Measurements from ENCODE around the gene MCC.

The MCC gene

DNA sequence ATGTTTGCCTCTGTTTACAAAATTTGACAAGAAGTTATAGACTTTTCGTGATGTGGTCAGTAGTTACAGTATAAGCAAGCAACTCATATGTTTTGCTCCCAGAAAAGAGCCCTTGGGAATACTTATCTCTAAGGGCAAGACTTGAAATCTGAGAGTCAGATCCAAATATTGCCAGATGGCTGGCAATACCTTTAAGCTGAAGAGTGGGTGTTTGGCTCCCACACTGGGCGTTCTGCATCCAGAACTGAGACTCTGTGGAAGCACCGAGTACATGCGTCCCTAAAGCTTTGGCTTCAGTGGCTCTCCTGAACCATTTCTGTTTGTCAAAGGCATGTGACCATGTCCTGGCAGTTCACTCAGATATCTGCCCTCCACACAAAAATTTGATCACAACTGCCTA lies 317.5 kb downstream of the MCC start:
- TF ChIP-seq, protein P1, sequence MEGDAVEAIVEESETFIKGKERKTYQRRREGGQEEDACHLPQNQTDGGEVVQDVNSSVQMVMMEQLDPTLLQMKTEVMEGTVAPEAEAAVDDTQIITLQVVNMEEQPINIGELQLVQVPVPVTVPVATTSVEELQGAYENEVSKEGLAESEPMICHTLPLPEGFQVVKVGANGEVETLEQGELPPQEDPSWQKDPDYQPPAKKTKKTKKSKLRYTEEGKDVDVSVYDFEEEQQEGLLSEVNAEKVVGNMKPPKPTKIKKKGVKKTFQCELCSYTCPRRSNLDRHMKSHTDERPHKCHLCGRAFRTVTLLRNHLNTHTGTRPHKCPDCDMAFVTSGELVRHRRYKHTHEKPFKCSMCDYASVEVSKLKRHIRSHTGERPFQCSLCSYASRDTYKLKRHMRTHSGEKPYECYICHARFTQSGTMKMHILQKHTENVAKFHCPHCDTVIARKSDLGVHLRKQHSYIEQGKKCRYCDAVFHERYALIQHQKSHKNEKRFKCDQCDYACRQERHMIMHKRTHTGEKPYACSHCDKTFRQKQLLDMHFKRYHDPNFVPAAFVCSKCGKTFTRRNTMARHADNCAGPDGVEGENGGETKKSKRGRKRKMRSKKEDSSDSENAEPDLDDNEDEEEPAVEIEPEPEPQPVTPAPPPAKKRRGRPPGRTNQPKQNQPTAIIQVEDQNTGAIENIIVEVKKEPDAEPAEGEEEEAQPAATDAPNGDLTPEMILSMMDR (IDR thresholded peaks at IDR 0.05; ENCODE audit: control insufficient read depth, extremely low read depth, insufficient read depth), result no peak
- no peak for DNase-seq (ENCODE audit: low read depth)
- no peak overlapping the region for H3K4me3 ChIP-seq (ENCODE audit: low read depth, low read length)

DNA sequence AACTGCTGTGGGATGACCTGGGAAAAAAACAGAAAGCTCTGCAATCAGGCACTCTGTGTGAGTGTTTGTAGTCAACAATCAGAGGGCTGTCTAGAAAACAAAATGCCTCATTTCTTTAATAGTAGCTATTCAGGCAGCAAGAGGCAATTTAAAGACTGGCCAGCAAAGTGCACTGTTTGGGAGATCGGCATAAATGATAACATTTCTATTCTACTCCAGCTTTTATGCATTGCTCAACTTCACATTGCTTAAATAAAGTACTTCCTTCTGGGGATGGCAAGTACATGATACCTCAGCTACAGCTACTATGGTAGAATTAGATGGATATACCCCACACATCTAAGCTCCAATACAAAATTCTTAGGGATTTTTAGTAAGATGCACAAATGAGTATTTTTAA lies 318.5 kb downstream of the MCC start:
- TF ChIP-seq, protein P1 (IDR thresholded peaks at IDR 0.05; ENCODE audit: control insufficient read depth, extremely low read depth, insufficient read depth), result no peak
- DNase-seq (ENCODE audit: low read depth), result no peak
- no peak overlapping the region for H3K4me3 ChIP-seq (ENCODE audit: low read depth, low read length)

GRCh38 chr5:113167985-113168384 lies 320.3 kb downstream of the MCC start:
- no peak for DNase-seq (ENCODE audit: low read depth)
- no peak overlapping the region for H3K4me3 ChIP-seq (ENCODE audit: low read depth, low read length)
- TF ChIP-seq, protein P1 (IDR thresholded peaks at IDR 0.05; ENCODE audit: control insufficient read depth, extremely low read depth, insufficient read depth), result no peak

DNA sequence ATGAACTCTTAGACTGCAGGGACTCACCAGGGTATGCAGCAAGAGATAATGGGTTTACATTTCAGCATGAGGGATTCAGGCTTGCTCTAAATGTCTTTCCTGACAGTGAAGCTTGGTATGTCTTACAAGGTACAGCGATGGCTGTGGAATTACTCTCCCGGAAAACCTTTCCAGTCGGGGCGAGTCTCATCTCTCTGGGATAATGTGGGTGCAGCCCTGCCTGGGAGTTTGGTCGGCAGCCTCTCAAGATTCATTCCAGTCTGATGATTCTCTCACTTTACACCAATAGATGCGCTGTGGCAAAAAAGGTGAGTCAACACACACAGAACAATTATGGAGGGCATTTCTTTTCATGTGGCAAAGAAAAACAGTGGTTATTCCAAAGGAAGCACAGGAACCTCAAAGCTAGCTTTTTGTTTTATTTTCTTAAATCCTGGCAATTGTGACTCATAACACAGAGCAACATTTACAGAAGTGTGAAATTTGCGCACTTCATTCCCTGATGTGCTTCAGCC lies 321.3 kb downstream of the MCC start:
- TF ChIP-seq, protein P1 (IDR thresholded peaks at IDR 0.05; ENCODE audit: control insufficient read depth, extremely low read depth, insufficient read depth), result no peak
- no peak overlapping the region for H3K4me3 ChIP-seq (ENCODE audit: low read depth, low read length)

DNA sequence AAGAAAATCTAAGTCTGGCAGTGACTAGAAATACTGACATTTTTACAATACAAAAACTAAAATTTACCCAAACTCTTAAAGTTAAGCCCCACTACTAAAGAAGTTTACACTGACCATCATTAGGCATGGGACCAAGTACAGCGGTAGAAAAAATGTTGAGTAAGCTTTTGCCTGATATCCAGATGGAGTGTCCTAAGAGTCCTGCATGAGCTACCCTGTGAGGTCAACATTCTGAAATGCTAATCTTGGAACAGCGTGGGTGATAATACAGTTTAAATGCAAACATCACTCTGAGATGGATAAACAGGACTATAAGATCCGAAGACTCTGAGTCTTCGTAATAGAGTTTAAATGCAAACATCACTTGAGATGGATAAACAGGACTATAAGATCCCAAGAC lies 322.0 kb downstream of the MCC start:
- H3K4me3 ChIP-seq (ENCODE audit: low read depth, low read length), result no peak overlapping the region
- DNase-seq (ENCODE audit: low read depth), result no peak

More for the DNA sequence above, 321.3 kb downstream of the MCC start:
- DNase-seq (ENCODE audit: low read depth), result no peak

DNA sequence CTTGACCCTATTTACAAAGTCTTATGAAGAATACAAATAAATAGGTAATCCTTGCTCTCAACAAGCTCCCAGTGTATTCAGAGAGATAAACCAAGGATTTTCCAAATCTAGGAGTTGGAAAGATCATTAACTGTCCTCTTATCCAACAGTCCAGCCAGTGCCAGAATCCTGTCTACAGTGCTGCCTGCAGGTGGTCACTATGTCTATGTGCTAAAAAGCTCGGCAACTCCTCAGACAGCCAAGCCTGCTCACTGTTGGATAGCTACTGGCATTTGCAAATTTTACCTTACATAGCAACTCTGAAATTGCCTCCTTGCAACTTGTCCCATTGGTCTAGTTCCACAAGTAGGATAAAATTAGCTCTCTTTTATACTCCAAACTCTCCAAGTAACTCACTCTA lies 324.2 kb downstream of the MCC start:
- TF ChIP-seq, protein P1 (IDR thresholded peaks at IDR 0.05; ENCODE audit: control insufficient read depth, extremely low read depth, insufficient read depth), result no peak
- DNase-seq (ENCODE audit: low read depth), result no peak
- H3K4me3 ChIP-seq (ENCODE audit: low read depth, low read length), result no peak overlapping the region

More for the DNA sequence above, 322.0 kb downstream of the MCC start:
- TF ChIP-seq, protein P1 (IDR thresholded peaks at IDR 0.05; ENCODE audit: control insufficient read depth, extremely low read depth, insufficient read depth), result no peak

- TF ChIP-seq, protein P1 (IDR thresholded peaks at IDR 0.05; ENCODE audit: control insufficient read depth, extremely low read depth, insufficient read depth), result no peak
- H3K4me3 ChIP-seq (ENCODE audit: low read depth, low read length), result no peak overlapping the region
- no peak for DNase-seq (ENCODE audit: low read depth)
Observed at GRCh38 chr5:113163328-113163727, 324.9 kb downstream of the MCC start.
